SKM-1 treated with dmso at 0.1 percent for 144 hours (cell line): ENCODE measurements around the gene CSNK1G3.

ENCODE experiments used
- DNase-seq: peaks from one replicate; lab custom pipeline; 2025; ENCODE audit not compliant: unreplicated experiment; lab: John Stamatoyannopoulos, UW

The CSNK1G3 gene

DNA sequence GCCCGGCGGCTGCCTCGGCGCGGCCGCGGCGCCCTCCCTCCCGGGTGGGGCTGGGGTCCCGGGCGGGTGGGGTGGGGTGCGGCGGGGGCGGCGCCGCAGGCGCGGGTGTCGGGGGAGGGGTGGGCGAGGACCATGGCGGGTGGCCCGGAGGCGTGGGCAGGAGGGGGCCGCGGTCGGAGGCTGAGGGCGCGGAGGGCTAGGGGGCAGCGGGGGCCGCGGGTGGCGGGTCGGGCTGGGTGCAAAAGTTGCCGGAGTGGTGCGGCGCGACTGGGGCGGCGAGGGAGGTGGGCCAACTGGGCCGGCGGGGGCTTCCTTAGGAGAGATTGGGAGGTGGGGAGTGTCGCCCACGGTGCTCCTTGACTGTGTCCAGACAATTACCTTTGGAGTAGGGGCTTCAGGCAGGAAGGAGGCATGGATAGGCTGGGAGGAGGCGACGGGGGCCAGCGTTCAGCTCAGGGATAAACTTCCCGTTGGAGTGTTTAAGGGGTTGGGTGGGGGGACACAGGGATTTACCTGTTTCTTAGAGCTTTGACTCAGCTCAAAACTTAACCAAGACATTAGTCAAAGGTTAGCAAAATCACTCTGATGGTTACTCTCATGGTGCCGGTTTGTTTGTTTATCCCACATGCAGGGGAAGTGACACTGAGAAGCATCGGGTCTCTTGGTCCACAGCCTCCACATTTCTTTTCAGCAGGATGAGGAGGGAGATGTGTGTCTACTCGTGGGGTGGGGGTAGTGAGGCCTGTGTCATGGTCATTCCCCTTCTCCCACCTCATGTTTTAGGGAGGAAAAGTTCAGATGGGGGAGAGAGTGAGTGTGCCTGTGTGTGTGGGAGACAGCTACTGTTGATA is 859 bp downstream of the CSNK1G3 start:
- peak; percentile 11 for DNase-seq

DNA sequence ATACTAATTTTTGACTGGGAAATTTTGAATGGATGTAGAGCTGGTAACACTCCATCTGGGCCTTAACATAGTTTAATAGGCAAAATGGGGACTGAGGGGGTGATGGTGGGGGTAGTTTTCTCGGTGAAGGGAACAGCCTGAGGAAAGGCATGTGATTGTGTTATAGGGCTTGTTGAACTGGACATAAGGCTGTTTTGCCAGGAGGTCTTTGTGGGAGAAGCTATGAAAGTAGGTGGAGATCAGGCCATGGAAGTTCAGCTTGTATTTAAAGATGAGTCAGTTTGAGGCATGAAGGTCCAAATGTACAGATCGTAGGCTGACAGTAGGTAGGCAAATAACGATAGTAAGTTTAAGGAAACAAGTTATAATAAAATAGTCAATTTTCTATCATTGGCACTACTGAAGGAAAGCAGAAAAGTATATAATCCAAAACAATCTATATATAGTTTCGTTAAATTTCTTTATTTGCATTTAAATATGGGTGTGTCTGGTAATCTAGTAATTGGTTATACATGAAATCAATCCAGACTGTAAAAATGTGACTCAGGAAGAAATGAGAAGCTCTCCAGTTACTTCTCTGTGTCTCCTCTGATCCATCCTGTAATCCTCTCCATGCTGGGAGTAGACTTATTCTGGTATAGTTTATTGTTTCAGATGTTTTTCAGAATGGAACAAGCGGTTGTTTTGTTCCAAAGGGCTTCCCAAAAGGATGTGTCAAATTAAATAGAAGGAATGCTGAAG is 2.8 kb downstream of the CSNK1G3 start:
- no peak for DNase-seq

DNA sequence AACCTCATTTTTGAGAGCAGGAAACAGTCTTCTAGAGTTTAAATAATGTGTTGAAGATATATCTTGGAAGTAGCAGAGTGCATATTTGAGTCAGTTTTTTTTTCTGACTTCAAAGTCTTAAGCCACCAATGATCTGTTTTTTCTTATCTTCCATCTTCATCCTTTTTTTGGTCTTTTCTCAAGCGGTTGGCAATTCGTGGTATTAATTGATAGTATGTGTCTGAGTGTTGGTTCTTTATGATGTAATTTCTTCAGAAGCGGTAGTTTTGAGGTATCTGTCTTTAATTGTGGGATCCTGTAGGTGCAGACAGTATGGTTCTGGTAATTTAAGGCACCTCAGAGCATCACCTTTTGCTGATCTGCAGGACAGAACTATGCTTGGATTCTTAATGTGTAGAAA is 3.9 kb downstream of the CSNK1G3 start:
- no peak for DNase-seq

DNA sequence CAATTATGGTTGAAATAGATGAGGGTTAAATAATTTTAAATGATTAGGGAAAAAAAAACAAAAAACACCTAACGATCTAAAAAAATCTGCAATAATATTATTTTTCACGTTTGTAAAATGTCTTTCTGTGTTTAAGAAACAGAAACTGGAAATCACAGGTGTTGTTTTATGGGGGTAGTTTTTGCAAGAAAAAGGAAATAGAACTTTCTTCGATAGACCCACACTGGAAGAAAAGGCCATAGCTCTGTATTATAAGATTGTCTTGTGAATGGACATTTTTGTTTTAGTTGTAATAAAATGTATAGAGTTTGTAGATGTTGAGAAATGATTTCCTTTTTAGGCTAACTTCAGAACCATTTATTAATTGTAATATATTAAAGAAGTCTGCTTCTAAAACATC is 5.5 kb downstream of the CSNK1G3 start:
- DNase-seq, result no peak

DNA sequence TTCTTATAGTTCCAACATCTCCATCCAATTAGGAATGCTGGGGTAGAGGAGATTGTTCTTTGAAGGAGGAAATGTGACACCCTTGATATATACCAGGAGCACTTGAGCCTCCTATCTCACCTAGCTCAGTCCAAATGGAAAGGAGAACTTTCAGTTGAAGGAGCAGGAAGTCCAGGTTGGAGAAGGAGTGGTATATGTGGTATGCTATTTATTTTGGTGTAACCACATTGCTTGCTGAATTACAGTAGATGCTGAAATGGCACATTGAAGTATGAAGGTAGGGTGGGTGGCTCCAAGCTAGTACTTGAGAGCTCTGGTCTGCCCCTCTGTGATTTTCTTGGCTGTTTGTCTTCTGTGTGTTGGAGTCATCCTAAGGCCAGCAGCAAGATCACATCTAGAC is 6.1 kb downstream of the CSNK1G3 start:
- peak; percentile 2 for DNase-seq

DNA sequence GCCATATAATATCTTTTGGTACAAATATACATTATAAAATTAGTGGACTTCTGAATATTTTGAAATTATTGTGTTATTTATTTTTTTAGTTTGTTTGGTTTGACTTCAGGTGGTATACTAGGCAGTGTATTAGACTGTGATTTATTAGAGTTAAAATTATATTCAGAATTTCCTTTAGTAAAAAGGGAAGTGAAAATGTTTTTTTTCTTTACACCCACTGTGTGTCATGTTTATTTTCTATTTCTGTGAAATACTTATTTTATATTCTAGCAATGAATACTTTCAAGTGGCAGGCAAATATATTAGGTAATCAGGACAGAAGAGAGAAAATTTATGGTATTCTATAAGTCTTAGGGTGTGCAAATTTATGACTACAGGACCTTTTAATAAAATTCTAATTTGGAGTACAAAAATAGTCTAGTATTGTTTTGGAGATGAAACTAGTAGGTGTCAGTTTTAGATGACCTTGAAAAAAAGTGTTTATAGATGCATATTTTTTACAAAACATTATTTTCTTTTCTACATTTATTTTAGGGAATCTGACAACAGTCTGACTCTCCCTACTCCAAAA is 8.8 kb downstream of the CSNK1G3 start:
- DNase-seq, result no peak

DNA sequence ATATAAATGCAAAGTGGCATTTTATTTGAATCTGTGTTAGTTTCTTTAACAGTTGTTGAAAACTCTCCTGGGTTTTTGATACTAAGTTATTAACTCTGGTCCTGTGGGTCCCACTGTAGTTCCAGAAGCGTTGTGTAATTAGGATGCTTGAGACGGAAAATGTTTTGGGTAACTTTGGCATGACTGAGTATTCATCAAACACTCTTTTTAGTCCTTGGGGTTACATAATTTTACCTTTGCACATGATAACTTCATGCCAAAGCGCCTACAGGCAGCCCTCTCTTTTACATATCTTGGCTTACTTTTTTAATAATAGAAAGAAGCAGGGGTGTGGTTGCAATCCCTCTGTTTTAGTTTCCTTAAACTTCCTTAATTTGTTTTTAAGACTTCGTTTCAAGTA is 12.2 kb downstream of the CSNK1G3 start:
- DNase-seq, result no peak

DNA sequence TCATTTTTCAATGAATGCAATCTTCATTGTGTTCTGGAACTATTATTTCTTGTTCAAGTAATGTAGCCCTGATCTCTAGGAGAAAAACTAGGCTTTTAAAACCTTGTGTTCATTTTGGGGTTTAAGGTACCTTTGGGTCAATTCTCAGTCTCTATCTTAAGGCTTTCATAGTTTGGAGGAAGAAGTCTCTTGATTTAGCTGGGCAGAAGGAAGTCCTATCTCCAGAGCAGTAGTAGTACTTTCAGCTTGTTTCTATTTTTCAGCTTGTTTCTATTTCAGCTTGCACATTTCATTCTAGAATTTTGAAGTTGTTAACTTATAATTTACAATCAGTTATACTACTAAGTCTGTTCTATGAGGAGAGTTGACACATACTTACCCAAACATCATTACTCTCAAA is 15.2 kb downstream of the CSNK1G3 start:
- no peak for DNase-seq

DNA sequence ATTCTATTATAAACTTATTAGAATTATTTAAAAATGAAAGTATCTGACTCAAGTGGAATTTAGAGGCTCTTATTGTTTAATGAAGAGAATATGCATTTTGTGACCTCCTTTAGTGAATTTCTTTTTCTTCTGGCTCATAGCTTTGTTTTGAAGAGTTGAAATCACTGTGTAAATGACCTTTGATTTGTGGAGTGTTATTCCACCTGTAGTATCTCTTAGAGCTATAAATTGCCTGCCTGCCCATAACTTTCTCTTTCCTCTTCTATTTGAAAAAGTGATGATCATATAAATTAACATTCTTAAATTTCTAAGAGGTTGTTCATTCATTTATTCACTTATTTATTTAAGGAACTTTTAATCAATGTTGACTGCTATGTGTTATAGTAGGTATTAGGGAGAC is 16.1 kb downstream of the CSNK1G3 start:
- DNase-seq, result no peak

DNA sequence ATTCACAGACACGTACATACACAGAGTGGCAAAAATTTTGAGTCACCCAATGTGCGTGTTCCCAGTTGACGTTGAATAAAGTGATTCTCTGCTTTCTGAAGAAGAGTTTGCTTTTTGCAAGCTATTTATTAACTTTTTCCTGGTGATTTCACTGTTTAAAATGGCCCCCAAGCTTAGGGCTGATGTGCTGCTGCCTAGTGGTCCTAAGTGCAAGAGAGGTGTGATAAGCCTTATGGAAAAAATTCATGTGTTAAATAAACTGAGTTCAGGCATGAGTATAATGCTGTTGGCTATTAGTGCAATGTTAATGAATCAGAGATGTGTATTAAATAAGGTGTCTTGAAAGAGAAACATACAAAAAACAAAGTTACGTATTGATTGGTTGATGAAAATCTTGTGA is 16.9 kb downstream of the CSNK1G3 start:
- DNase-seq, result no peak

DNA sequence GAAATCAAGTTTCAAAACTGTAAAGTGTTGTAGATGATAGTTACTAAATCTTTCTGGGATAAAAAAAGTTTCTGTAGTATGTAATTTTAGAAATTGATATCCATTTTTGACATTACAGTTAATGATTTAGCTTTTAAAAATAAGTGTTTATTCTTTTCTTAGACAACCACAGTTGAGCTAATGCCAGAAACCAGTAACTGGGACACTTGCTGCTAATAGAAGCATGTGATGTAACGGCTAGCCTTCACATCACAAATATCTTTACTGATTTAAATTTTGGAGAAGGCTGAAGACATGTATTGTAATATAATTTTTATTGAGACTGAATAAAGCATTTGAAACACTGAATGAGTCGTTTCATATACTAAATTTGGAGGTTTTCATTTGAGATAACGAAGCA is 18.8 kb downstream of the CSNK1G3 start:
- no peak for DNase-seq

DNA sequence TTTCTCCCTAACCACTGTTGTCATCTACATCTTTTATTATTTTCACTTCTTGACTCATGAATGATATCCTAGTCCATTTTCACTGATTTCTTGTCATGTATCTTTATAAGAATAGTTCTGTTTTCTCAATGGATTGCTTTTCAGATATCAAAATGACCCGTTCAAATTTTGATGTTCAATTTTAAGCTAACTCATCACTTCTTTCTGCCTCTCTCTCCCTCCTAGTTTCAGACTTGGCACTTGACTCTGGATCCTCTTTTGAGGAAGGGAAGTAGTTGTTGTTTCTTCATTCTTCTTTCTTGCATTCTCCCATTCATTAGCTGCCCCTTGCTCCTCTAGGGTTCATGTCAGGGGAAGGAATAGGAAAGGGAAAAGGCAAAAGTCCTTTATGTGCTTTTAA is 23.7 kb downstream of the CSNK1G3 start:
- DNase-seq, result peak; percentile 8

DNA sequence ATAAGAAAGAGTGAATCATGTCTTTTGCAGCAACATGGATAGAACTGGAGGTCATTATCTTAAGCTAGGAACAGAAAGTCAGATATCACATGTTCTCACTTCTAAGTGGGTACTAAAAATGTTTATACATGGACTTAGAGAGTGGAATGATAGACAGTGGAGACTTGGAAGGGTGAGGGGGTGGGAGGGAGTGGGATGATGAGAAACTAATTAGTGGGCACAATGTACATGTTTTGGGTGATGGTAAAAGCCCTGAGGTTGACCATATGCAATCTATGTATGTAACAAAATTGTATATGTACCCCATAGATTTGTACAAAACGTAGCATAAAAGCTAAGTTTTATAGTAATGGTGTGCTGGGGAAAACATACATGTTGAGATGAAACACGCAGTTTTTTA is 25.3 kb downstream of the CSNK1G3 start:
- DNase-seq, result no peak

DNA sequence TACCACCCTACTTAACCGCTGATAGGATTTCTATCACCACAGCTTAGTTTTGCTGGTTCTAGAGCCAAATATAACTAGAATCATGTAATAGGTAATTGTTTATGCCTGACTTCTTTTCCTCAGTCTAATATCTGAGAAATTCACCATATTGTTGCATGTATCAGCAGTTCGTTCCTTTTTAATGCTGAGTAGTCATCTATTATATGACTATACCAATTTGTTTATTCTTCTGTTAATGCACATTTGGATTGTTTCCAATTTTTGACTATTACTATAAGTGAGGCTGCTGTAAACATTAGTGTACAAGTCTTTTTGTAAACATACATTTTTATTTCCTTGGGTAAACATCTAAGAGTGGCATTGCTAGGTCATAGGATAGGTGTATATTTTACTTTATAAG is 25.9 kb downstream of the CSNK1G3 start:
- no peak for DNase-seq

DNA sequence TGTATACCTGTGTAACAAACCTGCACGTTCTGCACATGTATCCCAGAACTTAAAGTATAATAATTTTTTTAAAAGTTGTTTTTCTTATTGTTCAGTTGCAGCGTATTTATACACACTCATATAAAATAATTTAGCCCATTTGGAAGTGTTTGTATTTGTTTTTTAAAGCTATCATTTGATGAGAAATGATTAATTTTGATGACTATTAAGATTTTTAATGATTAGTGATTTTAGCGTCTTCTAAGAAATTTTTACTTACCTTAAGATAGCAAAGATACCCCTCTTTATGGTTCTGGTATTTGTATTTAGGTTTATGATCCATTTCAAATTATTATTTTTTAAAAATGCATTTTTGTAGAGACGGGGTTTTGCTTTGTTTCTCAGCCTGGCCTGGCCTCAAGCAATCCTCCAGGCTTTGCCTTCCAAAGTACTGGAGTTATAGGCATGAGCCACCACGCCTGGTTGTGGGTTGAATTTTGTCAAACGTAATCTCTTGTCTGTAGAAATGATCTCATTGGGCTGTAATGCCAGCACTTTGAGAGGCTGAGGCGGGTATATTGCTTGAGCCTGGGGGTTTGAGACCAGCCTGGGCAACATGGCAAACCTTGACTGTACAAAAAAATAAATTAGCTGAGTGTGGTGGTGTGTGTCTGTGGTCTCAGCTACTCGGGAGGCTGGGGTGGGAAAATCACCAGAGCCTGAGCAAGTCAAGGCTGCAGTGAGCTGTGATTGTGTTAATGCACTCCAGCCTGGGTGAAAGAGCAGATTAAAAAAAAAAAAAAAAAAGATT is 26.9 kb downstream of the CSNK1G3 start:
- no peak for DNase-seq

DNA sequence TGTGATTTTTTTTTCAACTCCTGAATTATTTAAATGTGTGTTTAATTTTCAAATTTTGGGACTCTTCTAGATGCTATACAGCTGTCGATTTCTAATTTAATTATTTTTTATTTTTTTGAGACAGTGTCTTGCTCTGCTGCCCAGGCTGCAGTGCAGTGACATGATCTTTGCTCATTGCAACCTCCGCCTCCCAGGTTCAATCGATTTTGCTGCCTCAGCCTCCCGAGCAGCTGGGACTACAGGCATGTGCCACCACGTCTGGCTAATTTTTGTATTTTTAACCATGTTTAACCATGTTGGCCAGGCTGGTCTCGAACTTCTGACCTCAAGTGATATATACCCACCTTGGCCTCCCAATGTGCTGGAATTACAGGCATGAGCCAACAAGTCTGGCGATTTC is 28.6 kb downstream of the CSNK1G3 start:
- no peak for DNase-seq

DNA sequence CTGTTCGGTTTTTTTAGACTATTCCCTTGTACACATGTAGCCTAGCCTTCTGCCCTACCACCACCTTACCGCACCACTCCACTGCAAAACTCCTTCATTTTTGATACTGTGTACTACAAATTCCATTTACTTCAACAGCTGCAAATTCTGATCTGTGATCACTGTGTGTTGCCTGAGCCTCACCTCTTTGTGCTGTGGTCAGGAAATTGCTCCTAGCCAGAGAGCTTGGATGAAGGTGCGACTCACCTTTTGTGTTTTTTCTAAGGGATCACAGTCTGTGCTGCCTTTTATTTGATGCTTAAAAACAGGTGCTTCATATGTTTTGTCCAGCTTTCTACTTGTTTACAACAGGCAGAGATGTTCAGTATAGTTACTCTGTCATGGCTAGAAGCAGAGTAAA is 31.5 kb downstream of the CSNK1G3 start:
- no peak for DNase-seq

DNA sequence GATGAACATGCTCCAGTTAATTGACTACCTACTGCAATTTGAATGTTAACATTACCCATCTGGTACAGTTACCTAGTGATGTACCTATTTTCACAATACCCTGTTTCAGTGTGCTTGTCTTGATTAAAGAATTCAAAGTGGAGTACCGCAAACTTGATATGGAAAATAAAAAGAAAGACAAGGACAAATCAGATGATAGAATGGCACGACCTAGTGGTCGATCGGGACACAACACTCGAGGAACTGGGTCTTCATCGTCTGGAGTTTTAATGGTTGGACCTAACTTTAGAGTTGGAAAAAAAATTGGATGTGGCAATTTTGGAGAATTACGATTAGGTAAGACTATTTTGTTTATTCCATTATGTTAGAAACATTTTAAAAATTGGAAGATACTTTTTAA is 33.5 kb downstream of the CSNK1G3 start:
- DNase-seq, result no peak

DNA sequence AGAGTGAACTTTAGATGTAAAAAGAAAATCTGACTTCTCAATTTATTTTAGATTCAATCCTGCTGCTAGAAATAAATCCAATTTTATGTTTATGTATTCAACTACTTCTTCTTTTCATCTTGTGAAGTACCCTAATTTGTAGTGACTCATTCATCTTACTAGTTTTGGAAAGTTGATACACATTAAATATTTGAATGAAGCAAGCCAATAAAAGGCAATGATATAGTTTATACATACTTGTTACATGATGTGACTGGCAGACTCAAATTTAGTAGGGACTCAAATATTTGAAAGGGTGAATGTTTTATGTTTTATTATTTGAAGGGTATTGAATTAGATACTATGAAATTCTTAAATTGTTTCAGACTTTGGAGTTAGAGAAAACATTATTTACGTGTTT is 34.7 kb downstream of the CSNK1G3 start:
- DNase-seq, result no peak

DNA sequence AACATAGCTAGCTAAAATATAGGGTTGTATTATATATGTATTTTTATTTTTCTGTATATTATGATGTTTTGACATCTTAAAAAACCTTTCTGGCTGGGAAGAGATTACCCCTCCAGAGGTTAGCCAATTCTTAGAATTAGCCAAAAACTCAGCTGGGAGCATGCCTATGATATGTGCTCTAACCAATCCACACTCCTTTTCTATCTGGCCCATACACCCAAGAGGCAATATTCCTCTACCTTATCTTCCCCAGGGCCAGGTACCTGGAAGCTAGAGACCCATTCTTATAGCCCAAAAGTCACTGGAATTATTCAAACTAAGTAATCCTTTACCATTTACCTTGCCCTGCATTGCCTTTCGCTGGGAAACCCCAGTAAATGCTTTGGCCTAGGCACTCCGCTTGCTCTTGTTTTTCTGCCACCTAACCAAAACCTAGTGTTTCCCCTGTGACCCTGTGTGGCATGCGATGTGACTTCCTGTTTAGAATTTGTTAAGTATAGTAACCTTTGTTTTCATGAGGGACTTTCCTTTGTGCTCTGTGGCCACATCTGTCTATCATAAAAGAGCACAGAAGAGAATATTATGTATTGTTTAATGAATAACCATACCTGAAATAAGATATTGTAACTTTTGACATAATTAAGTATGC is 37.4 kb downstream of the CSNK1G3 start:
- DNase-seq, result no peak

DNA sequence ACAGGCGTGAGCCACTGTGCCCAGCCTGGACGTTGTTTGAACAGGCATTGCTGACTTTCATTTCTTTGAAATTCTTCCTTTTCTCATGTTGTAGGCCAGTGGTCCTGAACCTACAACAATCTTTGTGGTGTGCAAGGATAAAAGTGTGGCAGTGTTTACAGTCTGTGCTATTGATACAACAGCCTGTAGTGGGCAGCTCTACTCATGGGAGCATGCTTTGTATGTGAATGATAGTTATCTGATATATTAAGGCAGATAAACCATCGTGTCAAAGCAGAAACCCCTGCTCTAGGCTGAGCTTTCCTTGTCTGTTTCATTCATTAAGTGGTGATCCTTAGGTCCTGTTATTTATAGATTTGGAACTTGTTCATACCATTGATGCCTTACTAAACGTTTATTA is 42.6 kb downstream of the CSNK1G3 start:
- no peak for DNase-seq
